ENCODE measurements around the gene PCTP. TPM values are rescaled to one million over a fixed set of nuclear protein-coding genes. Genes with fewer than 3 reads are reported as not detected.

Gene PCTP
- total and polyA plus RNA-seq, 9 of the 15 experiments (the other 6 are each of a cell fraction or from before 2014, with no cell fraction given): 10.9 to 62.3 (median 41.2) TPM

DNA sequence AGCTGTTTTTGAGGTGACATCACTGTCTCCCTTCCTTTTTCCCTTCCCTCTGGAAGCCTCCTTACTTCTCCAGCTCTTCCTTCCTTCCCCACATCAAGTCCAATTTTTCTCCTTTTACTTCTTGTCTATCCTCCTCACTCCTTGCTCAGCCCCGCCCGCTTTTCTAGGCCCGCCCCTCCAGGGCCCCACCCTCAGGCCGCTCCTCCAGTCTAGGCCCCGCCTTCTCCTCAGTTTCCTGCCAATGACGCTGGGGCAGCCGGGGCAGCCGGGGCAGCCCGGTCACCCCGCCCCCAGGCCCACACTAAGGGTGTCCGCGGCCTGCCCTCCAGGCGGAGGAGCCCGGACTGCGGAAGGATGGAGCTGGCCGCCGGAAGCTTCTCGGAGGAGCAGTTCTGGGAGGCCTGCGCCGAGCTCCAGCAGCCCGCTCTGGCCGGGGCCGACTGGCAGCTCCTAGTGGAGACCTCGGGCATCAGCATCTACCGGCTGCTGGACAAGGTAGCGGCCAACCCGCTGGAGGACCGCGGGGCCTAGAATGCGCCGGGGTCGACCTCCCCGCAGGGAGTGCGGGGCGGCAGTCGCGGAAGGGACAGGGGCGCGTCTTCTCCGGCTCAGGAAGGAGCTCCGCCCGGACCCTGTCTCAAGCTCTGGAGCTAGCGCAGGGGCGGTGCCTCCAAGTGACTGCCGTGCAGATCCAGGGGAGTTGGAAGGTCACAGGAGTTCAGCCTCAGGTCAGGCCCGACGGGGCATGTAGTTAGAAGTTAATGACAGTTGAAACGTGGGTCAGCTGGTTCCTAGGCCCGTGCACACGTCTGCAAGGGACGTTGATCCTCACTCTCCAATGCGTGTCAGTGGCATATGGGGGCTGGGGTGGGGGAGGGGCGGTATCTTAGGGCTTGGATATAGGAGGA, at the start of gene PCTP (continued):
- TF ChIP-seq, protein P1, sequence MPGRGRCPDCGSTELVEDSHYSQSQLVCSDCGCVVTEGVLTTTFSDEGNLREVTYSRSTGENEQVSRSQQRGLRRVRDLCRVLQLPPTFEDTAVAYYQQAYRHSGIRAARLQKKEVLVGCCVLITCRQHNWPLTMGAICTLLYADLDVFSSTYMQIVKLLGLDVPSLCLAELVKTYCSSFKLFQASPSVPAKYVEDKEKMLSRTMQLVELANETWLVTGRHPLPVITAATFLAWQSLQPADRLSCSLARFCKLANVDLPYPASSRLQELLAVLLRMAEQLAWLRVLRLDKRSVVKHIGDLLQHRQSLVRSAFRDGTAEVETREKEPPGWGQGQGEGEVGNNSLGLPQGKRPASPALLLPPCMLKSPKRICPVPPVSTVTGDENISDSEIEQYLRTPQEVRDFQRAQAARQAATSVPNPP (IDR thresholded peaks at IDR 0.05; ENCODE audit: borderline replicate concordance, insufficient read depth, insufficient read length): no peak
- TF ChIP-seq, protein P2, sequence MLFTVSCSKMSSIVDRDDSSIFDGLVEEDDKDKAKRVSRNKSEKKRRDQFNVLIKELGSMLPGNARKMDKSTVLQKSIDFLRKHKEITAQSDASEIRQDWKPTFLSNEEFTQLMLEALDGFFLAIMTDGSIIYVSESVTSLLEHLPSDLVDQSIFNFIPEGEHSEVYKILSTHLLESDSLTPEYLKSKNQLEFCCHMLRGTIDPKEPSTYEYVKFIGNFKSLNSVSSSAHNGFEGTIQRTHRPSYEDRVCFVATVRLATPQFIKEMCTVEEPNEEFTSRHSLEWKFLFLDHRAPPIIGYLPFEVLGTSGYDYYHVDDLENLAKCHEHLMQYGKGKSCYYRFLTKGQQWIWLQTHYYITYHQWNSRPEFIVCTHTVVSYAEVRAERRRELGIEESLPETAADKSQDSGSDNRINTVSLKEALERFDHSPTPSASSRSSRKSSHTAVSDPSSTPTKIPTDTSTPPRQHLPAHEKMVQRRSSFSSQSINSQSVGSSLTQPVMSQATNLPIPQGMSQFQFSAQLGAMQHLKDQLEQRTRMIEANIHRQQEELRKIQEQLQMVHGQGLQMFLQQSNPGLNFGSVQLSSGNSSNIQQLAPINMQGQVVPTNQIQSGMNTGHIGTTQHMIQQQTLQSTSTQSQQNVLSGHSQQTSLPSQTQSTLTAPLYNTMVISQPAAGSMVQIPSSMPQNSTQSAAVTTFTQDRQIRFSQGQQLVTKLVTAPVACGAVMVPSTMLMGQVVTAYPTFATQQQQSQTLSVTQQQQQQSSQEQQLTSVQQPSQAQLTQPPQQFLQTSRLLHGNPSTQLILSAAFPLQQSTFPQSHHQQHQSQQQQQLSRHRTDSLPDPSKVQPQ (CRISPR knock-in tag; IDR thresholded peaks at IDR 0.05; ENCODE audit: borderline replicate concordance): no peak
- TF ChIP-seq MCM3 (IDR thresholded peaks at IDR 0.05) (no peak), ZNF444 (CRISPR knock-in tag; IDR thresholded peaks at IDR 0.05) (no peak), HDAC3 (IDR thresholded peaks at IDR 0.05; ENCODE audit: borderline replicate concordance, partially characterized antibody) (no peak), ZNF699 (CRISPR knock-in tag; IDR thresholded peaks at IDR 0.05; ENCODE audit: insufficient replicate concordance) (no peak), HMGN3 (IDR thresholded peaks at IDR 0.05; ENCODE audit: borderline replicate concordance, extremely low read depth, insufficient read length, low read depth, low read length) (peak; percentile 89), FOXK1 (CRISPR knock-in tag; IDR thresholded peaks at IDR 0.05; ENCODE audit: borderline replicate concordance) (0 out of 2 replicates have a peak, but pooled peaks have one; percentile 52), HDAC6 (IDR thresholded peaks at IDR 0.05; ENCODE audit: low read depth, low read length) (no peak), ZNF224 (CRISPR knock-in tag; IDR thresholded peaks at IDR 0.05) (no peak)
- TF ChIP-seq, protein P3, sequence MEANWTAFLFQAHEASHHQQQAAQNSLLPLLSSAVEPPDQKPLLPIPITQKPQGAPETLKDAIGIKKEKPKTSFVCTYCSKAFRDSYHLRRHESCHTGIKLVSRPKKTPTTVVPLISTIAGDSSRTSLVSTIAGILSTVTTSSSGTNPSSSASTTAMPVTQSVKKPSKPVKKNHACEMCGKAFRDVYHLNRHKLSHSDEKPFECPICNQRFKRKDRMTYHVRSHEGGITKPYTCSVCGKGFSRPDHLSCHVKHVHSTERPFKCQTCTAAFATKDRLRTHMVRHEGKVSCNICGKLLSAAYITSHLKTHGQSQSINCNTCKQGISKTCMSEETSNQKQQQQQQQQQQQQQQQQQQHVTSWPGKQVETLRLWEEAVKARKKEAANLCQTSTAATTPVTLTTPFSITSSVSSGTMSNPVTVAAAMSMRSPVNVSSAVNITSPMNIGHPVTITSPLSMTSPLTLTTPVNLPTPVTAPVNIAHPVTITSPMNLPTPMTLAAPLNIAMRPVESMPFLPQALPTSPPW (CRISPR knock-in tag; IDR thresholded peaks at IDR 0.05): peak; percentile 91
- TF ChIP-seq, protein P4, sequence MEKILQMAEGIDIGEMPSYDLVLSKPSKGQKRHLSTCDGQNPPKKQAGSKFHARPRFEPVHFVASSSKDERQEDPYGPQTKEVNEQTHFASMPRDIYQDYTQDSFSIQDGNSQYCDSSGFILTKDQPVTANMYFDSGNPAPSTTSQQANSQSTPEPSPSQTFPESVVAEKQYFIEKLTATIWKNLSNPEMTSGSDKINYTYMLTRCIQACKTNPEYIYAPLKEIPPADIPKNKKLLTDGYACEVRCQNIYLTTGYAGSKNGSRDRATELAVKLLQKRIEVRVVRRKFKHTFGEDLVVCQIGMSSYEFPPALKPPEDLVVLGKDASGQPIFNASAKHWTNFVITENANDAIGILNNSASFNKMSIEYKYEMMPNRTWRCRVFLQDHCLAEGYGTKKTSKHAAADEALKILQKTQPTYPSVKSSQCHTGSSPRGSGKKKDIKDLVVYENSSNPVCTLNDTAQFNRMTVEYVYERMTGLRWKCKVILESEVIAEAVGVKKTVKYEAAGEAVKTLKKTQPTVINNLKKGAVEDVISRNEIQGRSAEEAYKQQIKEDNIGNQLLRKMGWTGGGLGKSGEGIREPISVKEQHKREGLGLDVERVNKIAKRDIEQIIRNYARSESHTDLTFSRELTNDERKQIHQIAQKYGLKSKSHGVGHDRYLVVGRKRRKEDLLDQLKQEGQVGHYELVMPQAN (IDR thresholded peaks at IDR 0.05; ENCODE audit: borderline replicate concordance): peak; percentile 58; the same call in 1 of the 2 replicates
- TF ChIP-seq, protein P5, sequence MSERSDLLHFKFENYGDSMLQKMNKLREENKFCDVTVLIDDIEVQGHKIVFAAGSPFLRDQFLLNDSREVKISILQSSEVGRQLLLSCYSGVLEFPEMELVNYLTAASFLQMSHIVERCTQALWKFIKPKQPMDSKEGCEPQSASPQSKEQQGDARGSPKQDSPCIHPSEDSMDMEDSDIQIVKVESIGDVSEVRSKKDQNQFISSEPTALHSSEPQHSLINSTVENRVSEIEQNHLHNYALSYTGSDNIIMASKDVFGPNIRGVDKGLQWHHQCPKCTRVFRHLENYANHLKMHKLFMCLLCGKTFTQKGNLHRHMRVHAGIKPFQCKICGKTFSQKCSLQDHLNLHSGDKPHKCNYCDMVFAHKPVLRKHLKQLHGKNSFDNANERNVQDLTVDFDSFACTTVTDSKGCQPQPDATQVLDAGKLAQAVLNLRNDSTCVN (CRISPR knock-in tag; IDR thresholded peaks at IDR 0.05): no peak
- TF ChIP-seq, protein P6, sequence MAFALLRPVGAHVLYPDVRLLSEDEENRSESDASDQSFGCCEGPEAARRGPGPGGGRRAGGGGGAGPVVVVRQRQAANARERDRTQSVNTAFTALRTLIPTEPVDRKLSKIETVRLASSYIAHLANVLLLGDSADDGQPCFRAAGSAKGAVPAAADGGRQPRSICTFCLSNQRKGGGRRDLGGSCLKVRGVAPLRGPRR (CRISPR knock-in tag; IDR thresholded peaks at IDR 0.05): no peak
- TF ChIP-seq, protein P7, sequence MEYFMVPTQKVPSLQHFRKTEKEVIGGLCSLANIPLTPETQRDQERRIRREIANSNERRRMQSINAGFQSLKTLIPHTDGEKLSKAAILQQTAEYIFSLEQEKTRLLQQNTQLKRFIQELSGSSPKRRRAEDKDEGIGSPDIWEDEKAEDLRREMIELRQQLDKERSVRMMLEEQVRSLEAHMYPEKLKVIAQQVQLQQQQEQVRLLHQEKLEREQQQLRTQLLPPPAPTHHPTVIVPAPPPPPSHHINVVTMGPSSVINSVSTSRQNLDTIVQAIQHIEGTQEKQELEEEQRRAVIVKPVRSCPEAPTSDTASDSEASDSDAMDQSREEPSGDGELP (CRISPR knock-in tag; IDR thresholded peaks at IDR 0.05; ENCODE audit: borderline replicate concordance): peak; percentile 91
